ENCODE measurements around the gene PITPNM1.

- TF ChIP-seq EZH2phosphoT487 (IDR thresholded peaks at IDR 0.05; ENCODE audit: borderline replicate concordance) = no peak
- TF ChIP-seq, protein P1, sequence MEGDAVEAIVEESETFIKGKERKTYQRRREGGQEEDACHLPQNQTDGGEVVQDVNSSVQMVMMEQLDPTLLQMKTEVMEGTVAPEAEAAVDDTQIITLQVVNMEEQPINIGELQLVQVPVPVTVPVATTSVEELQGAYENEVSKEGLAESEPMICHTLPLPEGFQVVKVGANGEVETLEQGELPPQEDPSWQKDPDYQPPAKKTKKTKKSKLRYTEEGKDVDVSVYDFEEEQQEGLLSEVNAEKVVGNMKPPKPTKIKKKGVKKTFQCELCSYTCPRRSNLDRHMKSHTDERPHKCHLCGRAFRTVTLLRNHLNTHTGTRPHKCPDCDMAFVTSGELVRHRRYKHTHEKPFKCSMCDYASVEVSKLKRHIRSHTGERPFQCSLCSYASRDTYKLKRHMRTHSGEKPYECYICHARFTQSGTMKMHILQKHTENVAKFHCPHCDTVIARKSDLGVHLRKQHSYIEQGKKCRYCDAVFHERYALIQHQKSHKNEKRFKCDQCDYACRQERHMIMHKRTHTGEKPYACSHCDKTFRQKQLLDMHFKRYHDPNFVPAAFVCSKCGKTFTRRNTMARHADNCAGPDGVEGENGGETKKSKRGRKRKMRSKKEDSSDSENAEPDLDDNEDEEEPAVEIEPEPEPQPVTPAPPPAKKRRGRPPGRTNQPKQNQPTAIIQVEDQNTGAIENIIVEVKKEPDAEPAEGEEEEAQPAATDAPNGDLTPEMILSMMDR (conservative IDR thresholded peaks at IDR 0.05; ENCODE audit: low read length) = peak; percentile 88
These were observed 638 bp upstream of the PITPNM1 start for GRCh38 chr11:67505605-67506396.

Data from Loucy (cell line).